GM19238 (cell line): ENCODE data around the gene SMCO2.

ENCODE experiments used
- DNase-seq: peaks from one replicate; pipeline ENCODE4 v3.0.0; 2011; ENCODE audit warnings: low spot score; ENCODE audit not compliant: insufficient read length

SMCO2 gene

DNA sequence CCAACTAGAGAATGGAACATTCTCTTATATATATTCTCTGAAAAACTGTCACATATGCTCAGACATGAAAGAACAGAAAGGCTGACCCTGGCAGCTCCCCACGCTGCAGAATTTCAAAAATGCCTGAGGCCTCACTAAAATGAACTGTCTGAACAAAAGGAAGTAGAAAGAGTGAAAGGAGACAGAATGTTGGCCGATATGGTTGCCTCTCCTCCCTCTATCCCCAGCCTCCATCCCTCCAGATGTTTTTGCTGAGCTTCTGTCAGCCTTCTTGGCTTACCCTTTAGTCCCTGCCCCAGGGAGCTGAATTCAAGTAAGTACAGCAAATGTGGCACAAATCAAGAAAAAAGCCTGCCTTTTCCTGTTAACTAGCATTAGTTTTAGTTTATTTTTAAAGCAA lies 6.9 kb downstream of the SMCO2 start:
- no peak for DNase-seq

DNA sequence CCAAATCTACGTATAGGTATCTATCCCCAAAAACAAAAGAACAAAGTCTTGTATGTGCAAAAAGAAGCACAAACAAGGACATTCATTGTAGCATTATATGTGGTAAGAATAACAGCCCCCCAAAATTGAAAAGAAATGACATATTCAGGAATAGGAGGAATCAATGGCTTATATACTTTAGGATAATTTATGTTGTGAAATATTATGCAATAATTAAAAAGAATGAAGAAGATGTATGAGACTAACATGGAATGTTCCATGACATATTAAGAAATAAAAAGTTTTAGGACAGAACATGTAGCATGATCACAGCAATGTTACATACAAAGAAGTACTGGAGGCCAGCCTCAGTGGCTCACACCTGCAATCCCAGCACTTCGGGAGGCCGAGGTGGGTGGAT lies 9.1 kb downstream of the SMCO2 start:
- no peak for DNase-seq

DNA sequence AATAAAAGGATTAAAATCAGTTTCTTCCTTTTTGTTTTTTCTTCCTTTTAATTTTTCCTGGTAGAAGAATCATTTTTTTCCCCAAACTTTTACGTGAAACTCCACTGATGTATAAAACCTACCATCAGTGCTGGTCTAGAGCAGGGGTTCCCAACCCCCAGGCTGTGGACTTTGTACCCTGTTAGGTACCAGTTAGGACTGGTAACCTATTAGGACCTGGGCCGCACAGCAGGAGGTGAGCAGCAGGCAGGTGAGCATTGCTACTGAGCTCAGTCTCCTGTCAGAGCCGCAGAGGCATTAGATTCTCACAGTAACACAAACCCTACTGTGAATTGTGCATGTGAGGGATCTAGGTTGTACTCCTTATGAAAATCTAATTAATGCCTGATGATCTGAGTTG lies 10.1 kb downstream of the SMCO2 start:
- DNase-seq: no peak

DNA sequence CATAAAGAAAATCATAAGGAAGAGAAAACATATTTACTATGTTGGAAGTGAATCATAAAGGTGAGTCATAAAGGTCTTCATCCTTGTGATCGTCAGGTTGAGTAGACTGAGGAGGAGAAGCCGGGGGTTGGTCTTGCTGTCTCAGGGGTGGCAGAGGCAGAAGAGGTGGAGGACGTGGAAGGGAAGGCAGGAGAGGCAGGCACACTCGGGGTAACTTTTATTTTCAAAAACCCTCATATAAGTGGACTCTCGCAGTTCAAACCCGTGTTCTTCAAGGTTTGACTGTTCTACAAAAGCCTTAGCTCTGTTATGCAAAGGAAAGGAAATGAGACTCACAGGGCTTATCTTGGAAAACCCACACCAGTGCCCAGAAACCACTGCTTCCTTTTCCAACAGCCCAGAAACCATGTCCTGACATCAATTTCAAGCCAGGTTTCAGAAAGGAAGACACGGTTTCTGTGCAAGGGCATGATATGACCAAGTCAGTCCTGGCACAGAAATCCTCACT lies 14.0 kb downstream of the SMCO2 start:
- no peak for DNase-seq

GRCh38 chr12:27462151-27462694 lies 15.7 kb downstream of the SMCO2 start:
- no peak for DNase-seq

GRCh38 chr12:27462851-27463250 lies 16.3 kb downstream of the SMCO2 start:
- no peak for DNase-seq

- no peak for DNase-seq
These were observed 17.1 kb downstream of the SMCO2 start for GRCh38 chr12:27463511-27464219.

GRCh38 chr12:27464220-27464554 lies 17.7 kb downstream of the SMCO2 start:
- DNase-seq: no peak

DNA sequence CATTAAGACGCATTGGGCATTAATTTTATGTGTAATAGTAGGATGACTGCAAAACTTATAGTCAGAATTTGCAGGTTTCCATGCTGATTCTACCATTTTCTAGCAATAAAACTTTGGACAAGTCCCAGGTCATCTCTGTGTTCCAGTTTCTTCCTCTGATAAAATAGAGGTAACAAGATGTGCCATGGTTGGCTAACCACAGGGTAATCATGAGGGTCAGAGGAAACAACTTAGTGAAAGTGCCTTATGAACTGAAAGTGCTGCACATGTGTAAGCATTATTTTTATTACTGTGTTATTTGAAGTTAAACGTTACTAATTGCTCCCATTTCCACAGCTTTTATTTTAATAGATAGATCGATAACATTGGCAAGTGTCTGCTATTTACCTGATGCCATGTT lies 21.1 kb downstream of the SMCO2 start:
- no peak for DNase-seq

DNA sequence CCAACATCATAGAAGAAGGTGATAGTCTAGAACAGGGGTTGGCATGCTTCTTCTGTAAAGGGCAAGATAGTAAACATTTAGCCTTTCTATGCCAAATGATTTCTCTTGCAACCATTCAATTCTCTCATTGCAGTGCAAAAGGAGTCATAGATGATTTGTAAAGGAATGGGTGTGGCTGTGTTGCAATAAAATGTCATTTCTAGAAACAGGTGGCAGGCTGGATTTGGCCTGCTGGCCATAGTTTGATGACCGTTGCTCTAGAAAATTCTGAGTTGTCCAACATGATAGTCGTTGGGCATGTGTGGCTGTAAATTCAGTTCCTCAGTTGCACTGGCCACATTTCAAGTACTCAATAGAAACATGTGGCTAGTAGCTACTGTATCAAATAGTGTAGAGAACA lies 21.7 kb downstream of the SMCO2 start:
- DNase-seq: no peak

DNA sequence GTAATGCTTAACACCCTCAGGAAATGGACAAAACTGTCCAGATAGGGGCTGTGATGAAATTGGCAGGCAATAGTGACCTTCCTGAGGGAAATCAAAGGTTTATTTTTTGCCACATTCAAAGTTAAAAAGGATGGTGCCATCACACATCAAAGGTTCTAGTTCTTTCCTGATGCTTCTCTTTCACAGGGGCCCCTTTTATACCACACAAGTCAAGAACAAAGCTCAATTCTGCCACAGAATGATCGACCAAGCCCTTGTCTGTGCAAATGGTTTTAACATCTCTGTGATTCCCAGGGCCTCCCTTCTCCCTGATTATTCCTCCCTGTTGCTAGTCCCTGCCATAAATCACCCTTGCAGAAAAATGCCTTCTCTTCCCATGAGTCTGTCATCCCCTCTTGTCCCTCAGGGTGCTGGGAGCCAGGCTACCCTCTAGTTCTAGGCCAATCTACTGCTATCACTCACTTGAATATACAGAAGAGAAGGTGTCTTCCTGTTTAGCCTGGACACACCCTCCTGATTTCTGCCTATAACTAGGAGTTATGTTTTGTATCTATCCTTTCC lies 22.7 kb downstream of the SMCO2 start:
- DNase-seq: no peak

- no peak for DNase-seq
These were observed 26.1 kb downstream of the SMCO2 start for GRCh38 chr12:27472604-27473003.

- DNase-seq: no peak
These were observed 27.8 kb downstream of the SMCO2 start for GRCh38 chr12:27474344-27474743.

DNA sequence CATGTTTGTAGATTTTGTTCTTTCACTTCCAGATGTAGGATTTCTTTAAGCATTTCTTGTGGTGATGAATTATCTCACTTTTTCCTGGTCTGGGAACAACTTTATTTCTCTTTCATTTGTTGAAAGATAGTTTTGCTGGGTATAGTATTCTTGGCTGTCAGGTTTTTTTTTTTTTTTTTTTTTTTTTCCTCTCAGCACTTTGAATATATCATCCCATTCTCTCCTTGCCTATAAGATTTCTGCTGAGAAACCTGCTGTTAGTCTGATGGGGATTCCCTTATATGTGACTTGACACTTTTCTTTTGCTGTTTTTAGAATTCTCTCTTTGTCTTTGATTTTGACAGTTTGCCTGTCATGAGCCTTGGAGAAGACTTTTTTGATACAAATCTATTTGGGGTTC lies 30.5 kb downstream of the SMCO2 start:
- no peak for DNase-seq

GRCh38 chr12:27478949-27479348 lies 32.4 kb downstream of the SMCO2 start:
- DNase-seq: no peak

DNA sequence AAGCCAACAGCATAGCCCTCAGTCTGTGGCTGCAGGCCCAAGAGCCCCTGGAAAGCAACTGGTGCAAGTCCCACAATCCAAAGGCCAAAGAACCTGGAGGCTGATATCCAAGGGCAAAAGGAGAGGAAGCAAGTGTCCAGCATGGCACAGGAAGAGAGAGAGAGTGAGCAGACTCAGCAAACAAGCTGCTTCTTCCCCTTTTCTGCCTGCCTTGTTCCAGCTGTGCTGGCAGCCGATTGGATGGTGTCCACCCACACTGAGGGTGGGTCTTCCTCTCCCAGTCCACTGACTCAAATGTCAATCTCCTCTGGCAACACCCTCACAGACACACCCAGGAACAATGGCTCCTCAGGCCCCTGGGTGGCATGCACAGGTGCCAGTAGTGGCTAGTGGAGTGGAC lies 33.5 kb downstream of the SMCO2 start:
- no peak for DNase-seq

DNA sequence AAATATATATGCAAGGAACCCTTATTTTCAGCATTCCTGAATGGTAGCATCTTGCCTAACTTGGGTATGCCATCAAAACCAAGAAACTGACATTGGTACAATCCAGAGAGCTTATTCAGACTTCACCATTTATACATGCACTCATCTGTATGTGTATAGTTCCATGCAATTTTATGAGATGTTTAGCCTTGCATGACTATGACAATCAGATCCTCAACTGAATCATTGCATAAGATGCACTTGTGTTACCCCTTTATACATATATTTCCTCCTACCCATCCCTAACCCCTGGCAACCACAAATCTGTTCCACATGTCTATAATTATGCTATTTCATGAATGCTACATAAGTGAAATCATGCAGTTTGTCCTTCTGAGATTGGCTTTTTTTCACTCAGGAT lies 40.4 kb downstream of the SMCO2 start:
- DNase-seq: no peak

GRCh38 chr12:27488479-27488878 lies 41.9 kb downstream of the SMCO2 start:
- no peak for DNase-seq

- no peak for DNase-seq
These were observed 44.7 kb downstream of the SMCO2 start for GRCh38 chr12:27491226-27491625.

GRCh38 chr12:27493260-27493940 lies 46.9 kb downstream of the SMCO2 start:
- DNase-seq: no peak

DNA sequence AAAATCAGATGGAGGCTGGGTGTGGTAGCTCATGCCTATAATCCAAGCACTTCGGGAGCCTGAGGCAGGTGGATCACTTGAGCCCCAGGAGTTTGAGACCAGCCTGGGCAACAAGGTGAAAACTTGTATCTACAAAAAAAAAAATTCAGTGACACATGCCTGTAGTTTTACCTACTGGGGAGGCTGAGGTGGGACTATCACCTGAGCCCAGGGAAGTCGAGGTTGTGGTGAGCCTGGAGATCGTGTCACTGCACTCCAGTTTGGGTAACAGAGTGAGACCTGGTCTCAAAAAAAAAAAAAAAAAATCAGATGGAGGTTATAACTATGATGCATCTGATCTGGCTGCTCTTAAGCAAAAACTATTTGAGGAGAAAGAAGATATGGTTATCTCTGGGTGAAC lies 50.9 kb downstream of the SMCO2 start:
- no peak for DNase-seq

DNA sequence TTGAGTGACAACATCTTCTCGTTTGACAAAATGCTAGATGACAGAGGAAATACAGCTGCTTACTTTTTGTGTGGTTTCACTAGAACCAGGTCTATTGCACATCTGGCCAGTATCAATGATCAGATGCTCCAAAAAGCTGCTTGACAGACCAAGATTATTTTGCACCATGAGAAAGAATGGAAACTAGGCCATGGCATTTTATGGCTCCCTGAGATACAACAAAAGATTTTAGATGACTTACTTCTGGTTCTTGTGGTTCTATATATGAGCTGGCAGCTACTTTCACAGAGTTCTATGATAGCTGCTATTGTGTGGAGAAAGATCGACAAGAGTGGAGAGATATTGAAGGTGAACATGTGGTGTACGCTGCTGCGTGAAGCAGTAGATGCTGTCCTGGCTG lies 51.6 kb downstream of the SMCO2 start:
- DNase-seq: no peak

DNA sequence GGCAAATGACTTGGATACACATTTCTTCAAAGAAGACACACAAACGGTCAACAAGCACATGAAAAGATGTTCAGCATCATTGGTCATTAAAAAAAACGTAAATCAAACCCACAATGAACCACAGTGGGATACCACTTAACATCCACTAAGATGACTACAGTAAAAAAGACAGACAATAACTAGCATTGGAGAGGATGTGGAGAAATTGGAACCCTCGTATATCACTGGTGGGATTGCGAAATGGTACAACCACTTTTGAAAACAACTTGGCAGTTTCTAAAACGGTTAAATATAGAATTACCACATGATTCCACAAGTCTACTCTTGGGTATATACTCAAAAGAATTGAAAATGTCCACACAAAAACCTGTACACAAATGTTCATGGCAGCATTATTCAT lies 52.2 kb downstream of the SMCO2 start:
- no peak for DNase-seq
